K562 (cell line): ENCODE data around the gene RALY.

ENCODE experiments used
- SRF ChIP-seq, 2 experiments: fragments of 250-450, 450-650 bp in 1 of 2; sonication (Bioruptor Pico) in 1 of 2; sonication (generic) in 1 of 2; formaldehyde crosslinking; IDR thresholded peaks; 2 replicates each; pipeline versions ENCODE4 v1.5.0 to v1.5.1; 2020 to 2022; ENCODE audit warnings: mild to moderate bottlenecking in 1 of 2, missing genetic modification reagents in 1 of 2
- ZNF707 ChIP-seq: fragments of 250-450 bp; sonication (Bioruptor Pico); conservative IDR thresholded peaks from 2 replicates; pipeline ENCODE4 v1.8.0; 2022; ENCODE audit warnings: inconsistent platforms, mild to moderate bottlenecking, moderate library complexity
- TF ChIP-seq, protein P1 (sequence below), 3 experiments: IDR thresholded peaks in 2 of 3; conservative IDR thresholded peaks in 1 of 3; 2 replicates each; pipeline ENCODE4 v1.5.1; 2011 to 2012; ENCODE audit warnings: low read length in 3 of 3, mild to moderate bottlenecking in 3 of 3, control low read depth in 2 of 3, improper control_type of control experiment in 1 of 3, inconsistent platforms in 1 of 3, low read depth in 1 of 3, mixed read lengths in 1 of 3, moderate library complexity in 1 of 3; ENCODE audit not compliant: insufficient read depth in 2 of 3

DNA sequence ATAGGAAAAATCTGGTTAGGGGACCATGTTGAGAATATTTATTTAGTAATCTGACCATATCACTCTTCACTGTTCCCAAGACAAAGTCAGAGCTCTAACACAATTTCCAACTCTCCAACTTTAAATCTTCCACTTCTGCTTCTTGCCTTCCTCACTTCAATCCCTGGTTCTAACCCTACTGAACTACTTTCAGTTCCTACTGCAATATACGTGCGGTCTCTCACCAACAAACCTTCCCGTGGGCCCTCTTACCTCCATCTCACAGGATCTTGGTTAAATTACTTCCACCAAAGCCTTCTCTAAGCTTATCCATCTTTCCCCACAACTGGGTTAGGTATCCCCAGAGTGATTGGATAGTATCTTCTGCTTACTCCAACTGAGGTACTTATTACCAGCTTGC lies 110.3 kb downstream of the RALY start:
- TF ChIP-seq SRF (CRISPR knock-in tag; IDR thresholded peaks at IDR 0.05) (no peak), ZNF707 (CRISPR knock-in tag) (no peak)
- TF ChIP-seq, protein P1, sequence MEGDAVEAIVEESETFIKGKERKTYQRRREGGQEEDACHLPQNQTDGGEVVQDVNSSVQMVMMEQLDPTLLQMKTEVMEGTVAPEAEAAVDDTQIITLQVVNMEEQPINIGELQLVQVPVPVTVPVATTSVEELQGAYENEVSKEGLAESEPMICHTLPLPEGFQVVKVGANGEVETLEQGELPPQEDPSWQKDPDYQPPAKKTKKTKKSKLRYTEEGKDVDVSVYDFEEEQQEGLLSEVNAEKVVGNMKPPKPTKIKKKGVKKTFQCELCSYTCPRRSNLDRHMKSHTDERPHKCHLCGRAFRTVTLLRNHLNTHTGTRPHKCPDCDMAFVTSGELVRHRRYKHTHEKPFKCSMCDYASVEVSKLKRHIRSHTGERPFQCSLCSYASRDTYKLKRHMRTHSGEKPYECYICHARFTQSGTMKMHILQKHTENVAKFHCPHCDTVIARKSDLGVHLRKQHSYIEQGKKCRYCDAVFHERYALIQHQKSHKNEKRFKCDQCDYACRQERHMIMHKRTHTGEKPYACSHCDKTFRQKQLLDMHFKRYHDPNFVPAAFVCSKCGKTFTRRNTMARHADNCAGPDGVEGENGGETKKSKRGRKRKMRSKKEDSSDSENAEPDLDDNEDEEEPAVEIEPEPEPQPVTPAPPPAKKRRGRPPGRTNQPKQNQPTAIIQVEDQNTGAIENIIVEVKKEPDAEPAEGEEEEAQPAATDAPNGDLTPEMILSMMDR (IDR thresholded peaks at IDR 0.05 in 2 of 3, conservative IDR thresholded peaks at IDR 0.05 in 1 of 3; ENCODE audit: insufficient read depth in 2 of 3, low read depth in 1 of 3, low read length in 3 of 3) = no peak
